Measurements from ENCODE around the gene TRAF3. TPM values are rescaled to one million over a fixed set of nuclear protein-coding genes. Genes with fewer than 3 reads are reported as not detected.

Gene TRAF3
- total RNA-seq, 1 donor from 2014 or later = 11.6 TPM

- DNase-seq = no peak
- no peak for ATAC-seq
- intact Hi-C loops (cut with micrococcal nuclease) = no loop called here
Observed at GRCh38 chr14:102898298-102898697, 121.0 kb downstream of the TRAF3 start.

GRCh38 chr14:102898776-102899515 lies 121.7 kb downstream of the TRAF3 start:
- ATAC-seq (no peak), DNase-seq (no peak)
- intact Hi-C loops (cut with micrococcal nuclease) = no loop called here

GRCh38 chr14:102899516-102899900 lies 122.3 kb downstream of the TRAF3 start:
- DNase-seq (no peak), ATAC-seq (no peak)
- intact Hi-C loops (cut with micrococcal nuclease) = no loop called here

- ATAC-seq = peak; percentile 78
- DNase-seq = no peak
- intact Hi-C loops (cut with micrococcal nuclease) = no loop called here
Observed at GRCh38 chr14:102900631-102901571, 123.7 kb downstream of the TRAF3 start.

GRCh38 chr14:102901633-102902032 lies 124.4 kb downstream of the TRAF3 start:
- DNase-seq = no peak
- ATAC-seq = no peak
- intact Hi-C loops (cut with micrococcal nuclease) = no loop called here

GRCh38 chr14:102902086-102902485 lies 124.8 kb downstream of the TRAF3 start:
- intact Hi-C loops (cut with micrococcal nuclease) = no loop called here
- ATAC-seq (no peak), DNase-seq (no peak)

GRCh38 chr14:102902523-102903247 lies 125.4 kb downstream of the TRAF3 start:
- intact Hi-C loops (cut with micrococcal nuclease) = no loop called here
- no peak for DNase-seq
- no peak for ATAC-seq

GRCh38 chr14:102903248-102903888 lies 126.1 kb downstream of the TRAF3 start:
- no peak for ATAC-seq
- intact Hi-C loops (cut with micrococcal nuclease) = no loop called here

GRCh38 chr14:102903889-102904512 lies 126.8 kb downstream of the TRAF3 start:
- ATAC-seq = no peak
- intact Hi-C loops (cut with micrococcal nuclease) = no loop called here
- no peak for DNase-seq

More at GRCh38 chr14:102903248-102903888, 126.1 kb downstream of the TRAF3 start:
- DNase-seq = no peak

GRCh38 chr14:102905116-102906108 lies 128.2 kb downstream of the TRAF3 start:
- ATAC-seq = no peak
- intact Hi-C loops (cut with micrococcal nuclease) = no loop called here
- no peak for DNase-seq

- DNase-seq = no peak
- no peak for ATAC-seq
- intact Hi-C loops (cut with micrococcal nuclease) = no loop called here
Observed at GRCh38 chr14:102906616-102907302, 129.5 kb downstream of the TRAF3 start.

GRCh38 chr14:102907303-102907844 lies 130.1 kb downstream of the TRAF3 start:
- intact Hi-C loops (cut with micrococcal nuclease) = no loop called here
- DNase-seq (no peak), ATAC-seq (no peak)

- DNase-seq = no peak
- intact Hi-C loops (cut with micrococcal nuclease) = no loop called here
- no peak for ATAC-seq
Observed at GRCh38 chr14:102907980-102908730, 130.9 kb downstream of the TRAF3 start.

GRCh38 chr14:102908766-102909455 lies 131.7 kb downstream of the TRAF3 start:
- no peak for DNase-seq
- intact Hi-C loops (cut with micrococcal nuclease) = no loop called here
- no peak for ATAC-seq

- DNase-seq = no peak
- intact Hi-C loops (cut with micrococcal nuclease) = no loop called here
- no peak for ATAC-seq
Observed at GRCh38 chr14:102909462-102909861, 132.2 kb downstream of the TRAF3 start.

GRCh38 chr14:102909911-102910310 lies 132.7 kb downstream of the TRAF3 start:
- no peak for ATAC-seq
- intact Hi-C loops (cut with micrococcal nuclease) = no loop called here
- DNase-seq = no peak

All from left ventricle myocardium superior (tissue), 1 donor.